ACC112 (cell line): ENCODE measurements around the gene LIMK1.
"Not testable (repeated sequence)": the region's sequence is repeated elsewhere in the genome, so short reads cannot be mapped to it uniquely, and the experiment has no call there.

Experiments used
- H2AFZ ChIP-seq: fragments of 200-600 bp; sonication (generic); one replicate; pipeline ENCODE4 v1.6.0; 2017; ENCODE audit warnings: antibody characterized with exemption, low read length; ENCODE audit not compliant: unreplicated experiment
- H3K27ac ChIP-seq: fragments of 200-600 bp; sonication (generic); 2 replicates; pipeline ENCODE4 v1.5.1; 2014; ENCODE audit warnings: low read depth, mild to moderate bottlenecking, antibody characterized with exemption, low read length, moderate library complexity
- H3K27me3 ChIP-seq: fragments of 200-600 bp; sonication (generic); 2 replicates; pipeline ENCODE4 v1.6.1; 2014; ENCODE audit warnings: mild to moderate bottlenecking, antibody characterized with exemption, low read length, moderate library complexity, mixed read lengths; ENCODE audit not compliant: insufficient read depth
- H3K36me3 ChIP-seq: fragments of 200-600 bp; sonication (generic); 2 replicates; pipeline ENCODE4 v1.6.1; 2016; ENCODE audit warnings: mild to moderate bottlenecking, antibody characterized with exemption, low read length, moderate library complexity, mixed read lengths; ENCODE audit not compliant: insufficient read depth
- H3K4me1 ChIP-seq: fragments of 200-600 bp; sonication (generic); one replicate; pipeline ENCODE4 v1.6.1; 2016; ENCODE audit warnings: low read length, mixed read lengths; ENCODE audit not compliant: insufficient read depth, unreplicated experiment, control insufficient read depth
- H3K4me3 ChIP-seq: fragments of 200-600 bp; sonication (generic); 2 replicates; pipeline ENCODE4 v1.5.1; 2014; ENCODE audit warnings: mild to moderate bottlenecking, low read depth, low read length
- H3K79me2 ChIP-seq: fragments of 200-600 bp; sonication (generic); one replicate; pipeline ENCODE4 v1.6.0; 2016; ENCODE audit warnings: low read length; ENCODE audit not compliant: control insufficient read depth, unreplicated experiment, insufficient read depth

LIMK1 gene

DNA sequence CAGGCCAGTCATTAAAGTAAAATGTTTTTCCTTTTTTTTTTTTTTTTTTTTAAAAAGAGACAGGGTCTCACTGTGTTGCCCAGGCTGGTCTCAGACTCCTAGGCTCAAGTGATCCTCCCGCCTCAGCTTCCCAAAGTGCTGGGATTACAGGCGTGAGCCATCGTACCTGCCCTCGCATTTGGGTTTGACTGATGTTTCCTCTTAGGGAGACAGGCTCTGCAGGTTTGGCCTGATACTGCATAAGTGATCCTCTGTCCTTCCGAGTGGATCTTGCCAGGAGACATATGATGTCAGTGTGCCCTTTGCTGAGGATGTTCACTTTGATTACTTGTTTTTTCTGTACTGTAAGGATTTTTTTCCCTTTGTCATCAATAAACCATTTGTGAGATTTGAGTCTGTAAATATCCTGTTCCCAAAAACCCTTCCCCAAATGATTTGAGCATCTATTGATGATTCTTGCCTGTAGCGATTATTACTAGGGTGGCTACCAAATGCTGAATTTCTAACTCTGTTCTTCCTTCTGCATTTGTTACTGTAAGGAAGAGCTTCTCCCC lies 19.7 kb downstream of the LIMK1 start:
- no peaks in the 10 kb centered on the region for H3K79me2 ChIP-seq
- H3K27ac ChIP-seq: no peak overlapping the region
- H2AFZ ChIP-seq: no peak overlapping the region
- H3K4me1 ChIP-seq: peaks cover 4% of the 10 kb centered on the region
- no peak overlapping the region for H3K4me3 ChIP-seq
- H3K36me3 ChIP-seq: peaks cover 7% of the 10 kb centered on the region; the same call in 1 of the 2 replicates
- H3K27me3 ChIP-seq: no peaks in the 10 kb centered on the region

DNA sequence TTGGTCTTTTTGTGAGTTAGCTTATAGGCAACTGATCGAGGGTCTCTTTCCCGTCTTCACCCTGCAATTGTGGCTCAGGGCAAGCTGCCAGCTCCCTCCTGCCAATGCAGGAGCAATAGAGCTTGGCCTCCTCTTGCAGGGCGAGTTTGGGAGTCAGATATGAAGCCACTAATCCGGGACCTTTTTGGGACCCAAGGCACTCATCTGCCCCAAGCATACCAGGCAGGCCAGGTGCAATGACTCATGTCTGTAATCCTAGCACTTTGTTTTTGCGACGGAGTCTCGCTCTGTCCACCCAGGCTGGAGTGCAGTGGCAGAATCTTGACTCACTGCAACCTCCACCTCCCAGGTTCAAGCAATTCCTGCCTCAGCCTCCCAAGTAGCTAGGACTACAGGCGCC lies 21.1 kb downstream of the LIMK1 start:
- Histone ChIP-seq H3K4me3 (no peak overlapping the region), H2AFZ (no peak overlapping the region), H3K79me2 (no peaks in the 10 kb centered on the region), H3K36me3 (peaks cover 8% of the 10 kb centered on the region; the same call in 1 of the 2 replicates), H3K27me3 (no peaks in the 10 kb centered on the region), H3K4me1 (no peaks in the 10 kb centered on the region), H3K27ac (no peak overlapping the region)

DNA sequence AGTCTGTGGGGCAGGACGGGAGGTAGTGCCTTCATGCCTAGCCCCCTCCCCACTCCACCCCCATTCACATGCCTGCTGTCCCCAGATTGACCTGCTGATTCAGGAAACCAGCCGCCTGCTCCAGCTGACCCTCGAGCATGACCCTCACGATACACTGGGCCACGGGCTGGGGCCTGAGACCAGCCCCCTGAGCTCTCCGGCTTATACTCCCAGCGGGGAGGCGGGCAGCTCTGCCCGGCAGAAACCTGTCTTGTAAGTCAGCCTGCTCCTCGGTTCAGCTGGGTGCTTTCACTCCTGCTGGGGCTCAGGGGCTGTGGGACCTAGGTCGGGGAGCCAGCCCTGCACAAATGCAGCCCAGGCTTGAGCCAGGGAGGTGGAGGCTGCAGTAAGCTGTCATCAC lies 22.4 kb downstream of the LIMK1 start:
- peaks cover 13% of the 10 kb centered on the region; the same call in 1 of the 2 replicates for H3K36me3 ChIP-seq
- H3K27me3 ChIP-seq: no peaks in the 10 kb centered on the region
- no peaks in the 10 kb centered on the region for H3K79me2 ChIP-seq
- no peak overlapping the region for H3K4me3 ChIP-seq
- H2AFZ ChIP-seq: no peak overlapping the region
- no peaks in the 10 kb centered on the region for H3K4me1 ChIP-seq
- H3K27ac ChIP-seq: no peak overlapping the region

DNA sequence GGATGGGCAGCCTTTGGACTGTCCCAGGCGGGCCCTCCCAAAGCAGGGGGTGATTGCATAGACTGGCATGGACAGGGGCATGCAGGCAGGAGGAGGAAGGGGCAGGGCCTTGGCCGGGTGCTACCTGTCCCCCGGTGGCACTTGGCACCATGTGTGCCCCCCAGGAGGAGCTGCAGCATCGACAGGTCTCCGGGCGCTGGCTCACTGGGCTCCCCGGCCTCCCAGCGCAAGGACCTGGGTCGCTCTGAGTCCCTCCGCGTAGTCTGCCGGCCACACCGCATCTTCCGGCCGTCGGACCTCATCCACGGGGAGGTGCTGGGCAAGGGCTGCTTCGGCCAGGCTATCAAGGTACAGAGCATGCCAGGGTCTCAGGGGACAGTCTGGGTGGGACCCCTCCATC lies 23.2 kb downstream of the LIMK1 start:
- no peaks in the 10 kb centered on the region for H3K79me2 ChIP-seq
- H3K27me3 ChIP-seq: no peaks in the 10 kb centered on the region
- no peak overlapping the region for H2AFZ ChIP-seq
- peaks cover 13% of the 10 kb centered on the region; the same call in 1 of the 2 replicates for H3K36me3 ChIP-seq
- H3K4me1 ChIP-seq: no peaks in the 10 kb centered on the region
- no peak overlapping the region for H3K4me3 ChIP-seq
- no peak overlapping the region for H3K27ac ChIP-seq

DNA sequence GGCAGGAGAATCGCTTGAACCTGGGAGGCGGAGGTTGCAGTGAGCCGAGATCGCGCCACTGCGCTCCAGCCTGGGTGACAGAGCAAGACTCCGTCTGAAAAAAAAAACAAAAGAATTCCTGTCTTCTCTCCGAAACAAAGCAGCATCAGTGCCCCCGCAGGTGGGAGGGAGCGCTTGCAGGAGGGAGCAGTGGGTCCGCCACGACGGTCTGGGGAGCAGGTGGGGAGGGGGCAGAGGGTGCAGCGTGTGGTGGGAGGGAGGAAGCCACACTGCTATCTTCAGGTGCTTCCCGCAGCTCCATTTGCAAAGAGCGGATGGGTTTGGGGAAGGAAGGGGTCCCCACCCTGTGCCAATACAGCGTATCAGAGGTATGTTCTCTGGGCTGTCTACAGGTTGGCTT lies 31.7 kb downstream of the LIMK1 start:
- Histone ChIP-seq H3K27me3 (no peaks in the 10 kb centered on the region), H3K4me3 (no peak overlapping the region), H3K4me1 (no peaks in the 10 kb centered on the region), H2AFZ (no peak overlapping the region), H3K27ac (no peak overlapping the region), H3K79me2 (no peaks in the 10 kb centered on the region), H3K36me3 (peaks cover 4% of the 10 kb centered on the region; the same call in 1 of the 2 replicates)

DNA sequence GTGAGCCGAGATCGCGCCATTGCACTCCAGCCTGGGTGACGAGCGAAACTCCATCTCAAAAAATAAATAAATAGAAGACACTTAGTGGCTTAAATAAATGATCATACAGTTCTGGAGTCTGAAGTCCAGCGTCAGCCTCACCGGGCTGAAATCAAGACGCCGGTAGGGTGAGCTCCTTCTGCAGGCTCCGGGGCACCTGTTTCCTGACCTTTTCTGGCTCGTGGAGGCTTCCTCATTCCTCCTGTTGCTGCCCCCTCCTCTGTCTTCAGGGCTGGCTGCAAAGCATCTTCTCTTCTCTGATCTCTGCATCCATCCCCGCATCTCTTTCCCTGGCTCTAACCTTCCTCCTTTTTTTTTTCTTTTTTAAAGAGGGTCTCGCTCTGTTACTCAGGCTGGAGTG lies 32.8 kb downstream of the LIMK1 start:
- H3K4me1 ChIP-seq: no peaks in the 10 kb centered on the region
- peaks cover 4% of the 10 kb centered on the region; the same call in 1 of the 2 replicates for H3K36me3 ChIP-seq
- no peaks in the 10 kb centered on the region for H3K79me2 ChIP-seq
- H3K27ac ChIP-seq: no peak overlapping the region
- H3K27me3 ChIP-seq: no peaks in the 10 kb centered on the region
- H2AFZ ChIP-seq: no peak overlapping the region
- no peak overlapping the region for H3K4me3 ChIP-seq

DNA sequence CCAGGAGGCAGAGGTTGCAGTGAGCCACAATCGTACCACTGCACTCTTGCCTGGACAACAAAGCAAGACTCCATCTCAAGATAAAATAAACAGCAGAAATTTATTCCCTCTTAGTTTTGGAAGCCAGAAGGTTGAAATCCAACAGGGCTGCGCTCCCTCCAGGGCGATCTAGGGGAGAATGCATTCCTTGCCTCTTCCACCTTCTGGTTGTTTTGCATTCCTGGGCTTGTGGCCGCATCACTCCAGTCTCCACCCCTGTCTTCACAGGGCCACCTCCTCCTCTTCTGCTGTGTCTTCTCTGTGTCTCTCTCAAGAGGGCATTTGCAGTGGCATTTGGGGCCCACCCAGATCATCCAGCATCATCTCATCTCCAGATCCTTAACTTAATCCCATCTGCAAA lies 36.2 kb downstream of the LIMK1 start:
- Histone ChIP-seq H3K4me1 (no peaks in the 10 kb centered on the region), H3K36me3 (peaks cover 4% of the 10 kb centered on the region; the same call in 1 of the 2 replicates)

DNA sequence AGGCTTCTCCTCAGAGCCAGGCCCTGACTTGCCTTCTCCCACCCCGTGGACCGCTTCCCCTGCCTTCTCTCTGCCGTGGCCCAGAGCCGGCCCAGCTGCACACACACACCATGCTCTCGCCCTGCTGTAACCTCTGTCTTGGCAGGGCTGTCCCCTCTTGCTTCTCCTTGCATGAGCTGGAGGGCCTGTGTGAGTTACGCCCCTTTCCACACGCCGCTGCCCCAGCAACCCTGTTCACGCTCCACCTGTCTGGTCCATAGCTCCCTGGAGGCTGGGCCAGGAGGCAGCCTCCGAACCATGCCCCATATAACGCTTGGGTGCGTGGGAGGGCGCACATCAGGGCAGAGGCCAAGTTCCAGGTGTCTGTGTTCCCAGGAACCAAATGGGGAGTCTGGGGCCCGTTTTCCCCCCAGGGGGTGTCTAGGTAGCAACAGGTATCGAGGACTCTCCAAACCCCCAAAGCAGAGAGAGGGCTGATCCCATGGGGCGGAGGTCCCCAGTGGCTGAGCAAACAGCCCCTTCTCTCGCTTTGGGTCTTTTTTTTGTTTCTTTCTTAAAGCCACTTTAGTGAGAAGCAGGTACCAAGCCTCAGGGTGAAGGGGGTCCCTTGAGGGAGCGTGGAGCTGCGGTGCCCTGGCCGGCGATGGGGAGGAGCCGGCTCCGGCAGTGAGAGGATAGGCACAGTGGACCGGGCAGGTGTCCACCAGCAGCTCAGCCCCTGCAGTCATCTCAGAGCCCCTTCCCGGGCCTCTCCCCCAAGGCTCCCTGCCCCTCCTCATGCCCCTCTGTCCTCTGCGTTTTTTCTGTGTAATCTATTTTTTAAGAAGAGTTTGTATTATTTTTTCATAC lies 38.0 kb downstream of the LIMK1 start:
- H3K4me1 ChIP-seq: no peaks in the 10 kb centered on the region
- no peak overlapping the region for H3K4me3 ChIP-seq
- H2AFZ ChIP-seq: no peak overlapping the region
- H3K36me3 ChIP-seq: no peaks in the 10 kb centered on the region
- H3K27me3 ChIP-seq: no peaks in the 10 kb centered on the region
- H3K27ac ChIP-seq: no peak overlapping the region
- H3K79me2 ChIP-seq: no peaks in the 10 kb centered on the region

More for the DNA sequence above, 36.2 kb downstream of the LIMK1 start:
- no peaks in the 10 kb centered on the region for H3K27me3 ChIP-seq
- H3K4me3 ChIP-seq: no peak overlapping the region
- H2AFZ ChIP-seq: no peak overlapping the region
- no peaks in the 10 kb centered on the region for H3K79me2 ChIP-seq
- H3K27ac ChIP-seq: no peak overlapping the region

DNA sequence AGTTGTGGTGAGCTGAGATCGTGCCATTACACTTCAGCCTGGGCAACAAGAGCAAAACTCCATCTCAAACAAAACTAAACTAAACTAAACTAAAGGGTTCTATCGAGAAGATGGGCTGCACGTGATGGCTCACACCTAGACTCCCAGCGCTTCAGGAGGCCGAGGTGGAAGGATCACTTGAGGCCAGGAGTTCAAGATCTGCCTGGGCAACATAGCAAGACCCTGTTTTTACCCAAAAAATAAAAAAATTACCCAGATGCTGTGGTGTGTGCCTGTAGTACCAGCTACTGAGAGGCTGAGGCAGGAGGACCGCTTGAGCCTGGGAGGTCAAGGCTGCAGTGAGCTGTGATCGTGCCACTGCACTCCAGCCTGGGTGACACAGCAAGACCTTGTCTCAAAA lies 40.3 kb downstream of the LIMK1 start:
- H2AFZ ChIP-seq, H3K27ac ChIP-seq: not testable (repeated sequence)

DNA sequence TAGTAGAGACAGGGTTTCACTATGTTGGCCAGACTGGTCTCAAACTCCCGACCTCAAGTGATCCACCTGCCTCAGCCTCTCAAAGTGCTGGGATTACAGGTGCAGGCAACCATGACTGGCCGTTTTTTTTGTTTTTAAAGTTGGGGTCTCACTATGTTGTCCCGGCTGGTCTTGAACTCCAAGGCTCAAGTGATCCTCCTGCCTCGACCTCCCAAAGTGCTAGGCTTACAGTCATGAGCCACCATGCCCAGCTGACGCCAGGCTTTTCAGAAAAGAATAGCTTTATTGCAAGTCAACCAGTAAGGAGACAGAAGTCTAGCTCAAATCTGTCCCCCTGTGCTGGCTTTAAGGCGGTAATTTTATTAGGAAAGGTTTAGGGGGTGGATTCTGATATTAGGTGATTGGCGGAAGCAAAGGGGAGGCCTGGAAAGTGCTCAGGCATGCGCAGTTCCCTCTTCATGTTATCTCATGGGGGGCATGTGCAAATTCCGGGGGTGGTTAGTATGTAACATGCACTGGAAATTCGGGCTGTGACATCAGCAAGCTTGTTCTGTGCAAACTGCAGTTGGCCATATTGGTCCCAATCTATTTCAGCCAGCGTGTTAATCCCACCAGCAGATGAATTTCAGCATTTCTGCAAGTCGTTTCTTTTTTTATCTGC lies 42.7 kb downstream of the LIMK1 start:
- Histone ChIP-seq H3K27me3 (no peaks in the 10 kb centered on the region), H3K79me2 (no peaks in the 10 kb centered on the region), H3K27ac (no peak overlapping the region)

More for the DNA sequence above, 40.3 kb downstream of the LIMK1 start:
- not testable (repeated sequence) for H3K4me3 ChIP-seq, H3K27me3 ChIP-seq, H3K36me3 ChIP-seq, H3K4me1 ChIP-seq, H3K79me2 ChIP-seq

More for the DNA sequence above, 42.7 kb downstream of the LIMK1 start:
- H3K4me3 ChIP-seq: no peak overlapping the region
- H3K4me1 ChIP-seq: no peaks in the 10 kb centered on the region
- H3K36me3 ChIP-seq: no peaks in the 10 kb centered on the region
- H2AFZ ChIP-seq: no peak overlapping the region
